Parathyroid adenoma (tissue), 2 donors: ENCODE measurements around the gene CALR3.
"Not testable (repeated sequence)": the region's sequence is repeated elsewhere in the genome, so short reads cannot be mapped to it uniquely, and the experiment has no call there.

Source experiments
- H2AFZ ChIP-seq: fragments of 300-600 bp; sonication (generic); one replicate; pipeline ENCODE4 v1.7.0; 2017; ENCODE audit warnings: antibody characterized with exemption, mild to moderate bottlenecking
- H3K27ac ChIP-seq: fragments of 300-600 bp; sonication (generic); one replicate; pipeline ENCODE4 v1.7.0; 2017
- H3K27me3 ChIP-seq: fragments of 300-600 bp; sonication (generic); one replicate; pipeline ENCODE4 v1.7.0; 2017; ENCODE audit warnings: low read length; ENCODE audit not compliant: control insufficient read depth, insufficient read depth
- H3K36me3 ChIP-seq: fragments of 300-600 bp; sonication (generic); one replicate; pipeline ENCODE4 v1.7.0; 2017; ENCODE audit warnings: low read length; ENCODE audit not compliant: control insufficient read depth, insufficient read depth
- H3K4me1 ChIP-seq: fragments of 300-600 bp; sonication (generic); one replicate; pipeline ENCODE4 v1.7.0; 2017; ENCODE audit warnings: control low read depth
- H3K4me2 ChIP-seq: fragments of 300-600 bp; sonication (generic); one replicate; pipeline ENCODE4 v1.7.0; 2017; ENCODE audit warnings: low read length
- H3K4me3 ChIP-seq: fragments of 300-600 bp; sonication (generic); one replicate; pipeline ENCODE4 v1.7.0; 2017; ENCODE audit warnings: low read depth, low read length
- H3K79me2 ChIP-seq: fragments of 300-600 bp; sonication (generic); one replicate; pipeline ENCODE4 v1.7.0; 2017; ENCODE audit warnings: control low read depth
- H3K9ac ChIP-seq: fragments of 300-600 bp; sonication (generic); one replicate; pipeline ENCODE4 v1.7.0; 2017; ENCODE audit warnings: mild to moderate bottlenecking
- H3K9me3 ChIP-seq: fragments of 300-600 bp; sonication (generic); one replicate; pipeline ENCODE4 v1.7.0; 2017; ENCODE audit warnings: low read length; ENCODE audit not compliant: control insufficient read depth
- TF ChIP-seq, protein P1 (sequence below): fragments of 300-600 bp; sonication (generic); IDR thresholded peaks from one replicate; pipeline ENCODE4 v1.7.0; 2017; ENCODE audit warnings: antibody characterized with exemption, mild to moderate bottlenecking
- donor health status: primary hyperparathyroidism.

The CALR3 gene

DNA sequence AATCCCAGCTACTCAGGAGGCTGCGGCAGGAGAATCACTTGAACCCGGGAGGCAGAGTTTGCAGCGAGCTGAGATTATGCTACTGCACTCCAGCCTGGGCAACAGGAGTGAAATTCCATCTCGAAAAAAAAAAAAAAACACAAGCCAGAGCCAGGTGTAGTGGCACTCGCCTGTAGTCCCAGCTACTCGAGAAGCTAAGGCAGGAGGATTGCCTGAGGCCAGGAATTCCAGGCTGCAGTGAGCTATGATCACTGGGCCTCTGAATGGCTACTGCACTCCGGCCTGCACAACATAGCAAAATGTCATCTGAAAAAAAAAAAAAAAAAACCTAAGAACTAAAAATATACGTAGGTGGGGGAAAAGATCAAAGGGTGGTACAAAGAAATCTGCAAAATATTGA, 43.6 kb downstream of the CALR3 start:
- Histone ChIP-seq H3K9me3 (no peaks in the 10 kb centered on the region), H3K9ac (no peak overlapping the region), H3K4me1 (peaks cover 23% of the 10 kb centered on the region), H2AFZ (no peak overlapping the region), H3K36me3 (no peaks in the 10 kb centered on the region), H3K27me3 (no peaks in the 10 kb centered on the region), H3K27ac (no peak overlapping the region), H3K4me2 (no peak overlapping the region), H3K79me2 (peaks cover 59% of the 10 kb centered on the region), H3K4me3 (no peak overlapping the region)
- TF ChIP-seq, protein P1, sequence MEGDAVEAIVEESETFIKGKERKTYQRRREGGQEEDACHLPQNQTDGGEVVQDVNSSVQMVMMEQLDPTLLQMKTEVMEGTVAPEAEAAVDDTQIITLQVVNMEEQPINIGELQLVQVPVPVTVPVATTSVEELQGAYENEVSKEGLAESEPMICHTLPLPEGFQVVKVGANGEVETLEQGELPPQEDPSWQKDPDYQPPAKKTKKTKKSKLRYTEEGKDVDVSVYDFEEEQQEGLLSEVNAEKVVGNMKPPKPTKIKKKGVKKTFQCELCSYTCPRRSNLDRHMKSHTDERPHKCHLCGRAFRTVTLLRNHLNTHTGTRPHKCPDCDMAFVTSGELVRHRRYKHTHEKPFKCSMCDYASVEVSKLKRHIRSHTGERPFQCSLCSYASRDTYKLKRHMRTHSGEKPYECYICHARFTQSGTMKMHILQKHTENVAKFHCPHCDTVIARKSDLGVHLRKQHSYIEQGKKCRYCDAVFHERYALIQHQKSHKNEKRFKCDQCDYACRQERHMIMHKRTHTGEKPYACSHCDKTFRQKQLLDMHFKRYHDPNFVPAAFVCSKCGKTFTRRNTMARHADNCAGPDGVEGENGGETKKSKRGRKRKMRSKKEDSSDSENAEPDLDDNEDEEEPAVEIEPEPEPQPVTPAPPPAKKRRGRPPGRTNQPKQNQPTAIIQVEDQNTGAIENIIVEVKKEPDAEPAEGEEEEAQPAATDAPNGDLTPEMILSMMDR = no peak

GRCh38 chr19:16449330-16449961, 46.5 kb downstream of the CALR3 start:
- Histone ChIP-seq H3K4me2 (no peak overlapping the region), H3K79me2 (peaks cover 68% of the 10 kb centered on the region), H3K4me3 (no peak overlapping the region), H3K27ac (no peak overlapping the region), H3K9me3 (no peaks in the 10 kb centered on the region), H2AFZ (no peak overlapping the region), H3K4me1 (peaks cover 28% of the 10 kb centered on the region), H3K9ac (no peak overlapping the region), H3K36me3 (no peaks in the 10 kb centered on the region), H3K27me3 (no peaks in the 10 kb centered on the region)
- TF ChIP-seq, protein P1 = no peak

GRCh38 chr19:16448872-16449271, 47.1 kb downstream of the CALR3 start:
- H3K27ac ChIP-seq, H3K36me3 ChIP-seq, H2AFZ ChIP-seq, H3K4me2 ChIP-seq, H3K9me3 ChIP-seq, H3K4me3 ChIP-seq, H3K27me3 ChIP-seq, H3K9ac ChIP-seq: not testable (repeated sequence)
- Histone ChIP-seq H3K79me2 (peaks cover 72% of the 10 kb centered on the region), H3K4me1 (peaks cover 23% of the 10 kb centered on the region)

GRCh38 chr19:16446724-16447368, 49.1 kb downstream of the CALR3 start:
- Histone ChIP-seq H2AFZ (peak overlapping the region; percentile 1), H3K36me3 (no peaks in the 10 kb centered on the region), H3K9me3 (no peaks in the 10 kb centered on the region), H3K27ac (peak overlapping the region; percentile 27), H3K9ac (no peak overlapping the region), H3K79me2 (peaks cover 77% of the 10 kb centered on the region), H3K4me2 (peak overlapping the region; percentile 26), H3K27me3 (no peaks in the 10 kb centered on the region), H3K4me1 (peaks cover 22% of the 10 kb centered on the region), H3K4me3 (peak overlapping the region; percentile 23)
- TF ChIP-seq, protein P1 = no peak

DNA sequence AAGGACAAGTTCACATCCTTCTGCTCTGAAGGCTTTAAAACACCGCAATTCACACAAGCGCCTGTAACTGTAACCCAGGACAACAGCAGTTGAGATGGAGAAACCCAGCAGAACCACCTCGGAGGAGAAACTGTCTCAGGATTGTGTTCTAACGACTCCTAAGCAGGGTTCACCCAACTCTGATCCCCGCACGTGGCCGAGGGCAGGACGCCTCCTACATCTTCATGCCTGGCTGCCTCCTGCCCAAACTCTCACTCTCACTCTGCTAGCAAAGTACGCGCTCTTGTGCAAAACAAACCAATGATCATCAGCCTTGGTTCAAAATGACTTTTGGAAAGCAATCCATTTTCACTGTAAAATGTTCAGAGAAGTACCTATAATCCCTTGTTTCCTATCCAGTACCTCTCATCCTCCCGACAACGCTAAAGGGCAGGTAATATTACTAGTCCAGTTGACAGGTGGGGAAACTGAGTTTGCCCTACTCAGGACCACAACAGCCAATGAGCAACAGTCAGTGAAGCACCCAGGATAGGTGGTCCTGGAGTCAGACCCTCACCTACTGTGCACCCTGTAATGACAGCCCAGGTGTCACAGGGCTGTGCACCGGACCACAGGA, 49.8 kb downstream of the CALR3 start:
- Histone ChIP-seq H3K27ac (peak overlapping the region; percentile 27), H3K4me2 (peak overlapping the region; percentile 26), H2AFZ (no peak overlapping the region), H3K4me3 (peak overlapping the region; percentile 14), H3K27me3 (no peaks in the 10 kb centered on the region), H3K4me1 (peaks cover 22% of the 10 kb centered on the region), H3K9ac (no peak overlapping the region), H3K9me3 (no peaks in the 10 kb centered on the region), H3K79me2 (peaks cover 72% of the 10 kb centered on the region), H3K36me3 (no peaks in the 10 kb centered on the region)
- TF ChIP-seq, protein P1 = no peak
